ENCODE results near the gene CDCA5.
"Not testable (repeated sequence)": the region's sequence is repeated elsewhere in the genome, so short reads cannot be mapped to it uniquely, and the experiment has no call there.

Gene CDCA5

DNA sequence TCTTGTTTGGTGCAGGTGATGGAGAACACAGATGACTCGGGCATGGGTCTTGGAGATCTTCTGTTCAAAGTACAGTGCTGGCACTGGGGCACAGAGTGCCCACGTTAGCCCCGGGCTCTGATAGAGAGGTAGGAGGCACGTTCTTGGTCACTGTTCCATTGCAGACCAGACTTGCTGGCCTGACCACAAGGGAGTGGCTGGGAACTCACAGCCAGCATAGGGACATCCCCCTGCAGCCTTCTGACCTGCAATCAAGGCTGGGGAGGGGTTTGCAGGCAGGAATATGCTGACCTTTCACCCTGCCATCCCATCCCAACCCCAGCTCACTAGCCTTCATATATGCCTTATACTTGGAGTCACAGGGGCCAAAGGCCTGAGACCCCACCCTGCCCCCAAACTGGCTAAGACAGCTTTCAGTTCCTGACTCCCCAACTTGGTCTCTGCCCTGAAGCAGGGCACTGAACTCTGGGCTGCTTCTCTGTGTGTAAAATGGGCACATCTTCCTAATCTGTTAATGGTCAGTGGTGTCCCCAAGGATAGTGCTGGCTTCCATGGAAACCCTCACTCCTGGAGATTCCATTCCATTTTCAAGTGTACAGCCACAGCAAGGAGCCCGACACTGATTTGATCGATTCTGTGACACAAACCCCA lies 42.9 kb upstream of the CDCA5 start:
- Histone ChIP-seq H3K4me3 (ENCODE audit: low read length) (no peak overlapping the region), H3K27me3 (ENCODE audit: control insufficient read depth, insufficient read depth, low read length) (no peaks in the 10 kb centered on the region), H3K4me1 (ENCODE audit: control insufficient read depth, low read depth, low read length) (peaks cover 3% of the 10 kb centered on the region), H3K27ac (ENCODE audit: low read length) (no peak overlapping the region), H3K9ac (ENCODE audit: low read length) (no peak overlapping the region), H3K9me3 (ENCODE audit: control insufficient read depth, low read depth, low read length) (no peaks in the 10 kb centered on the region), H3K36me3 (ENCODE audit: control insufficient read depth, low read depth, low read length) (peaks cover 52% of the 10 kb centered on the region)

DNA sequence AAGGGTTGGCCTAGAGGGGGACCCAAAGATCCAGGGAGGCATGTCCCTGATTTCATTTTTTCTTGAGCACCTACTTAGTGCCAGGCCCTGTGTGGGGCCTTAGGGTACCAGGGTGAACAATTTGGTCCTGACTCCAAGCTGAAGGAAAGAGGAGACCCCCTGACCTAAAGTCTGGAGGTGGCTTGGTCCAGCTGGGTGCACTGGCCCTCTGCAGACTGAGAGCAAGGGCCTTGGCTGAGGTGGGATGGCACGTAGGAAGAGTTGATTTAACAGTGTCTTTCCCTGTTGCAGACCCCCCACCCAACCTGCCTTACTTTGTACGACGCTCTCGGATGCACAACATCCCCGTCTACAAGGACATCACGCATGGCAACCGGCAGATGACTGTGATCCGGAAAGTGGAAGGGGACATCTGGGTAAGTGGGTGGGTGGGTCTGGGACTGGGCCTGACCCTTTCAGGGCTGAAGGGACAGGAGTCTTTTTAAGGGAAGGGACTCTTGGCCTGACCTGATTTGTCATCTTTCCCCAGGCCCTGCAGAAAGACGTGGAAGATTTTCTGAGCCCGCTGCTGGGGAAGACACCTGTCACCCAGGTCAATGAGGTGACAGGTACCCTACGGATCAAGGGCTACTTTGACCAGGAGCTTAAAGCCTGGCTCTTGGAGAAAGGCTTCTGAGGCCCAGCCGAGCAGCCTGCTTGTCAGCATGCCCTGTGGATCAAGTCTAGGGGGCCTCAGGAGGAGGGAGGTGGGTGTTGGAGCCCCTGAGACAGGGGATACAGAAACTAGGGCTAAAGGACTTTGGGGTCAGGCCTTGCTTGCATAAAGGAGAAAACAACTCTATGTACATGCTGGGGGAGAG lies 41.6 kb upstream of the CDCA5 start:
- H3K27ac ChIP-seq (ENCODE audit: low read length): no peak overlapping the region
- H3K4me1 ChIP-seq (ENCODE audit: control insufficient read depth, low read depth, low read length): peaks cover 6% of the 10 kb centered on the region
- no peak overlapping the region for H3K9ac ChIP-seq (ENCODE audit: low read length)
- no peak overlapping the region for H3K4me3 ChIP-seq (ENCODE audit: low read length)
- H3K9me3 ChIP-seq (ENCODE audit: control insufficient read depth, low read depth, low read length): no peaks in the 10 kb centered on the region
- H3K27me3 ChIP-seq (ENCODE audit: control insufficient read depth, insufficient read depth, low read length): no peaks in the 10 kb centered on the region
- H3K36me3 ChIP-seq (ENCODE audit: control insufficient read depth, low read depth, low read length): peaks cover 48% of the 10 kb centered on the region

DNA sequence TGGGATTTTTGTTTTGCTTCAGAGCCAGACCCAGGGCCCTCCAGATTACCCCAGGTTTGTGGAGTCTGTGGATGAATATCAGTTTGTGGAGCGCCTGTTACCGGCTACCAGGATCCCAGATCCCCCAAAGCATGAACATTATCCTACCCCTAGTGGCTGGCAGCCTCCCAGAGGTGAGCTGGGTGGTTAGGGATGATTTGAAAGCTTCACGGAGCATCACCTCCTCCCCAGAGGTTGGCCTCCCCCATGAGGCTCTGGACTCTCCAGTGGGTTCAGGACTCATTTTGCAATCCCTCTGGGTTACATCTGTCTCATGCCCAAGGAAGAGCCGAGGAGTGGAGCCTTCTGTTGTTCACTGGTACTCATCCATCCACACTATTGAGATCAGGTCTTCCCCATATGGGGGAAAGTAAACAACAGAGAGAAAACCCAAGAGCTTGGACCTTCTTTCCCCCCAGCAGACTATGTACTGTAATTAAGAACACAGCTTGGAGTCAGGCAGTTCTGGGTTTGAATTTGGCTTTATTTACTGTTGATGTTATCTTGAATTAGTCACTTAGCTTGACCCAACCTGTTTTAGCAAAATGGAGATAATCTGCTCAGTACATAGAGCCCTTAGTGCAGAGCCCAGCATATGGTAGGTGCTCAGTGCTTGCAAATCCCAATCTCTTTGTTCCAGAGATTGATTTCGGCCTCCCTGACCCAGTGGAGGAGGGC lies 40.8 kb upstream of the CDCA5 start:
- no peak overlapping the region for H3K4me3 ChIP-seq (ENCODE audit: low read length)
- peaks cover 53% of the 10 kb centered on the region for H3K36me3 ChIP-seq (ENCODE audit: control insufficient read depth, low read depth, low read length)
- no peaks in the 10 kb centered on the region for H3K9me3 ChIP-seq (ENCODE audit: control insufficient read depth, low read depth, low read length)
- no peak overlapping the region for H3K27ac ChIP-seq (ENCODE audit: low read length)
- H3K4me1 ChIP-seq (ENCODE audit: control insufficient read depth, low read depth, low read length): peaks cover 6% of the 10 kb centered on the region
- H3K27me3 ChIP-seq (ENCODE audit: control insufficient read depth, insufficient read depth, low read length): no peaks in the 10 kb centered on the region
- H3K9ac ChIP-seq (ENCODE audit: low read length): no peak overlapping the region

DNA sequence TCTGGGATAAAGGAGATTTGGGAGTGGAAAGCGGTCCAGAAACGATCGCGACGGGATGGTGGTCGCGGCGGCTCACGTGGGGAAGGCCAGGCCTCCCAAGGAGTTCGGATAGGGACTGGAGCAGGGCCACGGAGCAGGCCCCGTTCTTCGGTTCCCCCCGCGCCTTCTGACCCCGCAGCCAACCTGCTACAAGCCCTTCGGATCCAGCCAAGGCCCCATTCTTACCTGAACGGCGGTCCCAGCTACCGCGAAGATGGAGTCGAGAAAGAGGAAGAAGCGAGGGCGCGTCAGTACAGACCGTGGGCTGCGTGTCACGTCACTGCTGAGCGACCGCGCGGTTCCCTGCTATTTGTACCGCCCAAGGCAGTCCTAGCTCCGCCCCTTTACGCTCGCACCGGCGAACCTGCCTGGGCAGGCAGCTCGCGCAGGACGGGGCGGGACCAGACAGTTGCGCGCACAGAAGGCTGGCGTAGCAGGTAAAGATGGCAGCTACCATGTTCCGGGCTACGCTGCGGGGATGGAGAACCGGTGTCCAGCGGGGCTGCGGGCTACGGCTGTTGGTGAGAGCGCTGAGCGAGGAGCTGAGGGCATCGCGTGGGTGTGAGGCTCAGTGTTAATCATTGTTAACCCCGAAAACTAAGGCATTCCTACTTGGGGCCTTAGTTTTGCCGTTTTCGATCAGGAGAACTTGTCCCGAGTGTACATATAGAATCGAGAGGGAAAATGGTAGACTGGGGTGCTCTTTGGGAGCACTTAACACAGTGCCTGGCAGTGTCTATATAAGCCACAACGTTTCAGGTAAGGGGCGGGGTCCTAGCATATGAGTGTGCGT lies 38.2 kb upstream of the CDCA5 start, which contains the start of the genes FAU and MRPL49:
FAU (minus strand) TSS at position 270 of the 832 bp plus-strand sequence. CDS start 321 bp downstream, outside the sequence.
MRPL49 (plus strand) TSS at position 457 of the 832 bp plus-strand sequence; CDS start at position 483, 26 bp downstream.
- Histone ChIP-seq H3K27ac (ENCODE audit: low read length) (peak within 1 kb of the TSS; percentile 94), H3K4me3 (ENCODE audit: low read length) (peak within 1 kb of the TSS; percentile 100), H3K27me3 (ENCODE audit: control insufficient read depth, insufficient read depth, low read length) (no peaks in the 10 kb centered on the region), H3K36me3 (ENCODE audit: control insufficient read depth, low read depth, low read length) (peaks cover 51% of the 10 kb centered on the region), H3K4me1 (ENCODE audit: control insufficient read depth, low read depth, low read length) (peaks cover 6% of the 10 kb centered on the region), H3K9ac (ENCODE audit: low read length) (peak within 1 kb of the TSS; percentile 97), H3K9me3 (ENCODE audit: control insufficient read depth, low read depth, low read length) (no peaks in the 10 kb centered on the region)

DNA sequence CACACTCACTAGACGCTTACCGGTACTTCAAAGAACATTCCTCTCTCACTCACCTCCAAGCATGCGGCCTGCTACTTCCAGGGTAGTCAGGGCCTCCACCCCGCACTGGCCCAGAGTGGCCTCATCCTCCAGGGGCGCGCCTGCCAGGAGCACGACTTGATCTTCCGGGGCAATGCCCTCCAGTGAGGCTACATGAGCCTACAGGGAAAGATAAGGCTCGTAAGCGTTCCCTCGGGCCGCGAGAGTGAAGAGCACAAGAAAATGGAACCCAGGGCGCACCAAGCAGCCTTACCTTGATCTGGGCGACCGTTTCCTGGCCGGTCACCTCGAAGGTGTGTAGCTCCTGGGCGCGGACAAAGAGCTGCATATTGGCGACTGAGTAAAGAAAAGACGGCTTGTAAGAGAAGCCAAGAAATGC lies 37.6 kb upstream of the CDCA5 start:
- peak overlapping the region; percentile 80 for H3K27ac ChIP-seq (ENCODE audit: low read length)
- peak overlapping the region; percentile 97 for H3K9ac ChIP-seq (ENCODE audit: low read length)
- H3K36me3 ChIP-seq (ENCODE audit: control insufficient read depth, low read depth, low read length): peaks cover 45% of the 10 kb centered on the region
- H3K27me3 ChIP-seq (ENCODE audit: control insufficient read depth, insufficient read depth, low read length): no peaks in the 10 kb centered on the region
- H3K4me1 ChIP-seq (ENCODE audit: control insufficient read depth, low read depth, low read length): peaks cover 8% of the 10 kb centered on the region
- H3K4me3 ChIP-seq (ENCODE audit: low read length): peak overlapping the region; percentile 100
- no peaks in the 10 kb centered on the region for H3K9me3 ChIP-seq (ENCODE audit: control insufficient read depth, low read depth, low read length)

DNA sequence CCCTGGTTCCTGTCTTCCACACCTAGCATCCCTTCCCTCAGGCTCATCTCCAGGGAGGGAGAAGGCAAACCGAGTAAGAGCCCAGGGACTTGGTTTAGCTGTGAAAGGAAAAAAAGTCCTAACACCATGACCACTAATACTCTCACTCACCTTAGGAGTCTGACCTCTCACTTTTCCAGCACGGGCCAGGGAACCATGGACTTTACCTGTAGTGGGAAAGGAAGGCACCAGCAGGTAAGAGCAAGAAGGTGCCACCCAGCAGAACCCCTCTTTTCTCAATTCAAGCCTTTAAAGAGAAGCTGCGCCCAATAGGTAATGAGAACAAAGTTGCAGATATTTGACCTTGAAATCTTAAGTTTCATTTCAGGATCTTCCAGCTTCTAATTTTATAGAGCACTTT lies 37.0 kb upstream of the CDCA5 start:
- H3K36me3 ChIP-seq (ENCODE audit: control insufficient read depth, low read depth, low read length): peaks cover 38% of the 10 kb centered on the region
- peak overlapping the region; percentile 100 for H3K4me3 ChIP-seq (ENCODE audit: low read length)

DNA sequence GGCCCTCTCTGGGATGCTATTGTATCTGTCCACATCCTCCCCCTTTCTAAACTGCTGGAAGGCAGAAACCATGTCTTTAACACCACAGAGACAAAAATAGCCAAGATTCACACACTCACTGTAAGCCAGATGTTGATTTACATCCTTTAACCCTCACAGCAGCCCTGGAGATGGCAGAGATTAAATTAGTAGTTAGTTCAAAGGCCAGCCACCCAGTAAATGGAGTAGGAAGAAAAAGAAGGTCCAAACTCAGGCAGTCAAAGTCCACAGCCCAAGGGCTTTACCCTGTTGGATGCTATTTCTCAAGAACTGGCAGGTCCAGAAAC lies 35.8 kb upstream of the CDCA5 start:
- no peak overlapping the region for H3K27ac ChIP-seq (ENCODE audit: low read length)
- no peaks in the 10 kb centered on the region for H3K9me3 ChIP-seq (ENCODE audit: control insufficient read depth, low read depth, low read length)
- H3K4me3 ChIP-seq (ENCODE audit: low read length): no peak overlapping the region
- H3K36me3 ChIP-seq (ENCODE audit: control insufficient read depth, low read depth, low read length): peaks cover 27% of the 10 kb centered on the region
- no peak overlapping the region for H3K9ac ChIP-seq (ENCODE audit: low read length)
- H3K27me3 ChIP-seq (ENCODE audit: control insufficient read depth, insufficient read depth, low read length): no peaks in the 10 kb centered on the region
- H3K4me1 ChIP-seq (ENCODE audit: control insufficient read depth, low read depth, low read length): peaks cover 9% of the 10 kb centered on the region

More for the DNA sequence above, 37.0 kb upstream of the CDCA5 start:
- no peak overlapping the region for H3K27ac ChIP-seq (ENCODE audit: low read length)
- no peaks in the 10 kb centered on the region for H3K27me3 ChIP-seq (ENCODE audit: control insufficient read depth, insufficient read depth, low read length)
- peak overlapping the region; percentile 97 for H3K9ac ChIP-seq (ENCODE audit: low read length)
- H3K4me1 ChIP-seq (ENCODE audit: control insufficient read depth, low read depth, low read length): peaks cover 9% of the 10 kb centered on the region
- H3K9me3 ChIP-seq (ENCODE audit: control insufficient read depth, low read depth, low read length): no peaks in the 10 kb centered on the region

DNA sequence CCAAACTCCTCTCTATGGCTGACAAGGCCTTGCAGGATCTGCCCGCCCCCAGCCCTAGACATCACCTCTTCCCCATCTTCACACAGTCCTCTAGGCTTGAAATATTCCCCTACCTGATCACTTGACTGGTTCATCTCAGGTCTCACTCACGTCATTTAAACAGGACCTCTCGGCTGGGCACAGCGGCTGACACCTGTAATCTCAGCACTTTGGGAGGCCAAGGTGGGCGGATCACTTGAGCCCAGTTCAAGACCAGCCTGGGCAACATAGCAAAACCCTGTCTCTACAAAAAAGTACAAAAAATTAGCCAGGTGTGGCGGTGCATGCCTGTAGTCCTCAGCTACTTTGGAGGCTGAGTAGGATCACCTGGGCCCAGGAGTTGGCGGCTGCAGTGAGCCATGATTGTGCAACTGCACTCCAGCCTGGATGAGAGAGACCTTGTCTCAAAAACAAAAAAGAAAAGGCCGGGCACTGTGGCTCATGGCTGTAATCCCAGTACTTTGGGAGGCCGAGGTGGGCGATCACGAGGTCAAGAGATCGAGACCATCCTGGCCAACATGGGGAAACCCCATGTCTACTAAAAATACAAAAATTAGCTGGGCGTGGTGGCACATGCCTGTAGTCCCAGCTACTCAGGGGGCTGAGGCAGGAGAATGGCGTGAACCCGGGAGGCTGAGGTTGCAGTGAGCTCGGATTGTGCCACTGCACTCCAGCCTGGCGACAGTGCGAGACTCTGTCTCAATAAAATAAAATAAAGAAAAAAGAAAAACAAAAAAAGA lies 35.2 kb upstream of the CDCA5 start:
- not testable (repeated sequence) for H3K9ac ChIP-seq (ENCODE audit: low read length); H3K9me3 ChIP-seq (ENCODE audit: control insufficient read depth, low read depth, low read length); H3K4me1 ChIP-seq (ENCODE audit: control insufficient read depth, low read depth, low read length); H3K27ac ChIP-seq (ENCODE audit: low read length); H3K4me3 ChIP-seq (ENCODE audit: low read length); H3K27me3 ChIP-seq (ENCODE audit: control insufficient read depth, insufficient read depth, low read length)
- H3K36me3 ChIP-seq (ENCODE audit: control insufficient read depth, low read depth, low read length): peaks cover 24% of the 10 kb centered on the region

DNA sequence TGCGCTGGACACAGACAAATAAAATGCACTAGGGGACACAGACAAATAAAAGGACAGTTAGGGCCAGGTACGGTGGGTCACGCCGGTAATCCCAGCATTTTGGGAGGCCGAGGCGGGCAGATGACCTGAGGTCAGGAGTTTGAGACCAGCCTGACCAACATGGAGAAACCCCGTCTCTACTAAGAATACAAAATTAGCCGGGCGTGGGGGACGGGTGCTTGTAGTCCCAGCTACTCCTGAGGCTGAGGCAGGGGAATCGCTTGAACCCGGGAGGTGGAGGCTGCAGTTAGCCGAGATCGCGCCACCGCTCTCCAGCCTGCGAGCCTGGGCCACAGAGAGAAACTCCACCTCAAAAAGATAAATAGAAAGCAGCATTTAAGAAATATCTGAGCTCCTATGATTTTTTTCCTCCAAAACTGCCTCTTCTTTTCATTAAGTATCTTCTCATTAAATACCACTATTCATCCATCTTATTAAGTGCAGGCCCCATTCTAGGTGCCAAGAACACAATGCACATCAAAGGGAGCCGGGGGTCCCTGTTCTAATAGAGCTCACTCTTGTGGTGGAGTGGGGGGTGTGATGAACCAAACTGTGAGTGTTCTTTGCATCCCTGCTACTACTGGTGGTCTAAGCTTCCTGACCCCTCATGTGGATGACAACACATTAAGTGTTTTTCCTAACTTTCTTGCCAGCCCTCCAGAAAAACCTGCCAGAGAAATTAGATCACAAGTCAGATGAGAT lies 34.4 kb upstream of the CDCA5 start:
- peaks cover 24% of the 10 kb centered on the region for H3K36me3 ChIP-seq (ENCODE audit: control insufficient read depth, low read depth, low read length)
- H3K4me1 ChIP-seq (ENCODE audit: control insufficient read depth, low read depth, low read length): peaks cover 13% of the 10 kb centered on the region
- no peaks in the 10 kb centered on the region for H3K9me3 ChIP-seq (ENCODE audit: control insufficient read depth, low read depth, low read length)
- H3K27me3 ChIP-seq (ENCODE audit: control insufficient read depth, insufficient read depth, low read length): no peaks in the 10 kb centered on the region
- H3K27ac ChIP-seq (ENCODE audit: low read length): no peak overlapping the region
- H3K9ac ChIP-seq (ENCODE audit: low read length): no peak overlapping the region
- no peak overlapping the region for H3K4me3 ChIP-seq (ENCODE audit: low read length)

All from iPS-18a (cell line).